NCI-H510A treated with DMSO at 0.1 percent for 48 hours (cell line): ENCODE data around the gene PTPRJ.
"Not testable (repeated sequence)": the region's sequence is repeated elsewhere in the genome, so short reads cannot be mapped to it uniquely, and the experiment has no call there.

Source experiments
- DNase-seq: peaks from one replicate; lab custom pipeline; 2025; lab: John Stamatoyannopoulos, UW

The PTPRJ gene

GRCh38 chr11:48122246-48122645, 141.9 kb downstream of the PTPRJ start:
- DNase-seq = no peak

- DNase-seq = no peak
Observed at GRCh38 chr11:48122656-48123055, 142.3 kb downstream of the PTPRJ start.

GRCh38 chr11:48123254-48123875, 143.0 kb downstream of the PTPRJ start:
- DNase-seq = no peak

GRCh38 chr11:48123934-48124755, 143.8 kb downstream of the PTPRJ start:
- no peak for DNase-seq

- no peak for DNase-seq
Observed at GRCh38 chr11:48124880-48125279, 144.5 kb downstream of the PTPRJ start.

- DNase-seq = no peak
Observed at GRCh38 chr11:48125866-48126265, 145.5 kb downstream of the PTPRJ start.

- no peak for DNase-seq
Observed at GRCh38 chr11:48127521-48128183, 147.3 kb downstream of the PTPRJ start.

- peak; percentile 15 for DNase-seq
Observed at GRCh38 chr11:48129697-48130395, 149.5 kb downstream of the PTPRJ start.

- no peak for DNase-seq
Observed at GRCh38 chr11:48134221-48134922, 154.0 kb downstream of the PTPRJ start.

GRCh38 chr11:48138222-48138621, 157.9 kb downstream of the PTPRJ start:
- no peak for DNase-seq

- not testable (repeated sequence) for DNase-seq
Observed at GRCh38 chr11:48139896-48140295, 159.5 kb downstream of the PTPRJ start.

GRCh38 chr11:48141475-48142122, 161.2 kb downstream of the PTPRJ start:
- no peak for DNase-seq

- no peak for DNase-seq
Observed at GRCh38 chr11:48142889-48143288, 162.5 kb downstream of the PTPRJ start.

GRCh38 chr11:48148749-48149148, 168.4 kb downstream of the PTPRJ start:
- no peak for DNase-seq

- DNase-seq = no peak
Observed at GRCh38 chr11:48150213-48150612, 169.9 kb downstream of the PTPRJ start.

- no peak for DNase-seq
Observed at GRCh38 chr11:48154151-48154550, 173.8 kb downstream of the PTPRJ start.

GRCh38 chr11:48161951-48162884, 181.9 kb downstream of the PTPRJ start:
- DNase-seq = no peak

GRCh38 chr11:48162885-48163268, 182.5 kb downstream of the PTPRJ start:
- no peak for DNase-seq

- no peak for DNase-seq
Observed at GRCh38 chr11:48163360-48164100, 183.2 kb downstream of the PTPRJ start.
